G401.6 (cell line): Measurements from ENCODE around the gene MARCHF3.
"Not testable (repeated sequence)": the region's sequence is repeated elsewhere in the genome, so short reads cannot be mapped to it uniquely, and the experiment has no call there.

Experiments
- FAIRE-seq: peaks from 2 replicates; lab custom pipeline; 2012; peaks lifted over from hg19 to GRCh38; lab: Jason Lieb, UNC

MARCHF3 gene

DNA sequence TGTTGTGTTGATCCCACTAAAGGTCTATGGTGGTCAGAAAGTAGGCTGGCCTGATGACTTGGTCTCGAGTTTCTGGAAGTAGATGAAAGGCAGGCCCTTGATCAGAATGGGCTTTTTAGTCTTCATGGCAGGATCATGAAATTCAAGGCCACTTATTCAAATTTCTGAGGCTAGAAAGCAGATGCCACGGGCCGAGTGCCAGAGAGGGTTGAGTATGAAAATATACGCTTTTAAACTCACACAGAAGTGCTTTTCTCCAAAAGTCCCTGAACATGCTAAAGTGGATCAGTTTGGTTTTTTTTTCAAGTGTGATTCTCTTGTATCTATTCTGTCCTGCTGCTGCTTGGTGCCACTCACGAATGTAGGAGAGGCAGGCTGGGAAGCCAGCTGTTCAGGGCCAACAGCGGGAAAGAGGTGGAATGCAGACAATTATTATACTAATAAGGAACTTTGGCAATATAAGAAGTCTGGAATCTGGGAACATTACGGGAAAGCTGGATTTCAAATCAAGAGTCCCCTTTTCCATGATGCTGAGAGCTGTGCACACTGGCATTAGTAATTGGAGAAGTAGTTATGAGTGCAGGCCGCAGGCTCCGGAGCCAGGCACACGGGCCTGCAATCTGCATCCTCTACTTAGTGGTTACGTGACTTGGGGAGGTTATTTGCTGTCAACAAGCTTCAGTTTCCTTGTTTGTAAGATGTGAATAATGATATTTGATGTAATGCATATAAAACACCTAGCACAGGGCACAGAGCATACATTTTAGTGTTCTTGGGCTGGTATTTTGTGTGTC, 157.6 kb downstream of the MARCHF3 start:
- FAIRE-seq = no peak

GRCh38 chr5:126871441-126871840, 158.9 kb downstream of the MARCHF3 start:
- no peak for FAIRE-seq

DNA sequence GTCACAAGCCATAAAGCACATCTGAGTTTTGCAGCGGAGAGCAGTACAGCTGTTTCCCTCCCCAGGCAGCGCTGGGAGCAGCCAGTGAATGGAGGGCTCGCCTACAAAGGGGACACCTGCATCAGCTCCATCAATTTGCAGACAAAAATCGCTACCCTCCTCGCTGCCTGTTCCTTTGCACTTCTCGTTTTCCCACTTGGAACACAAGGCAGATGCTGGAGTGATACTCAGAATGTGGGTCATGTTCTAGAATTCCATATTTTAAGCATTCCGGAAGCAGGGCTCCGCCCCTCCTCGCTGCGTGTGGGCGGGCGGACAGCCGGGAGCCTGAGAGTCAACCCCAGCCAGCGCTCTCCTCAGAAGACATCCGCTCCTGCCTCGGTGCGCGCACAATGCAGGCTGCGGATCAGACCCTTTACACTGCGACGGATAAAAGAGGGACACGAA, 161.3 kb downstream of the MARCHF3 start:
- FAIRE-seq = no peak

GRCh38 chr5:126868338-126869004, 161.9 kb downstream of the MARCHF3 start:
- FAIRE-seq = no peak

DNA sequence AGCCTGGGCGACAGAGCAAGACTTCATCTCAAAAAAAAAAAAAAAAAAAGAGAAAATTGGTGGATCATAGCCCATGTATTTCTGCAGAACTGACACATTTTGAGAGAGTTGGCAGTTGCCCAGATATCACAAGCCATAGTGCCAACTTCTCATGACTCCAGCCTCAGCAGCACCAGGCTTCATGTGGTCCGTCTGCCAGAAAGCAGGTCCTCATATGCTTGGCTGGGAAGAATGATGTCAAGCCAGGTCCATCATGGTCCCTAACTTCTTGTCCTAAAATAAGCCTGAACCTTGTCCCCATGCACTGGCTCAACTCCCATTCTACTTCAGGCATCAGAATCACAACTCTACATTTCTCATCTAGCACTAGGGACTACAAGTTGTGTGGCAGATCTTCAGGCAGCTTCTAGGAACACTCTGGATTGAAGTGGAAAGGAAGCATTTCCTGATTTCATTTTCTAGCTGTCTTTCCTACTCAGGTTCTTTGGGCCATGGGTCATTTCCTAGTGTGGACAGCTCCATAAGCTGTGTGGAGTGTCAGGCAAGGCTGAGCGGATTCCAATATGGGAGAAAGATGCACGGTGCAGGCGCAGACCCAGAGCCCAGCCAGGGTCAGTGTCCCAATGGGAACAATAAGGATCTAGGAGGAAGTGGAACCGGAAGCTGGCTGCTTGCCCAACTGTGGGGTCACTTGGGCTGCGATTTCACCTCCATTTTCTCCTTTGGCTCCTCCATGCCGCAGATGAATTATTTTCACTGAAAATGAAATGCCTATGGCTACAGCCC, 163.3 kb downstream of the MARCHF3 start:
- FAIRE-seq = no peak

DNA sequence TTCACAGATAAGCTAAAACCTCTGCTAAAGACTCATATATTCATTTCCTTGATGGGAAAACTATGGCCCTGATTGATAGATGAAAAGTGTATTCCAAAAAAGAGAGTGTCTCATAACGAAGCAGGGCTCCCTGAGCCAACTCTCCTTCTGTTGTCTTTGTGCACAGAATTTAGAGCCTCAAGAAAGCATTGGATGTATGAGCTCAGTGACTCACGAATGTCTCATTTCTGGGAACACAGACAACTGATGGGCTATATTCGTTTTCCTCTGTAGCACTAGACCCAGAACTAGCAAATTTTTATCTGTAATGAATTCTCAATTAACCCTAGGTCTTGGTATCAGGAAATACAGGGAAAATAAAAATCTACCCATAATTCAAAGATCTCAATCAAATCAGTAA, 165.1 kb downstream of the MARCHF3 start:
- no peak for FAIRE-seq

GRCh38 chr5:126864042-126864688, 166.2 kb downstream of the MARCHF3 start:
- FAIRE-seq = no peak

DNA sequence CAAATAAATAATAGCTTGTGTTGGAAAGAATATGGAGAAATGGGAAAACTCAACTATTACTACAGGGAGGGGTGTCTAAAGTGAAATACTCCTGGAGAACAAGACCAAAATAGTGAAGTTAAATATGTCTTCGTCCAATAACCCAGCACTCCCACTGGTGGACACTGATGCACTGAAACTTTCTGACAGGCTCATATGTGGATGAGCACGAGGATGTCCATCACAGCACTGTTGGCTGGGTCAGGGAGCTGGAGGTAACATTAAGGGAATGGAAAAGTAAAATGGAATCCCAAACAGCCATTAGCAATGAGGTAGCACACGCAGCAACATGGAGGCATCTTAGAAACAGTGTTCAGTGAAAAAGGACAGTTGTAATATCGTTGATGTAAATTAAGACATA, 167.0 kb downstream of the MARCHF3 start:
- no peak for FAIRE-seq

GRCh38 chr5:126858441-126858840, 171.9 kb downstream of the MARCHF3 start:
- FAIRE-seq = no peak

DNA sequence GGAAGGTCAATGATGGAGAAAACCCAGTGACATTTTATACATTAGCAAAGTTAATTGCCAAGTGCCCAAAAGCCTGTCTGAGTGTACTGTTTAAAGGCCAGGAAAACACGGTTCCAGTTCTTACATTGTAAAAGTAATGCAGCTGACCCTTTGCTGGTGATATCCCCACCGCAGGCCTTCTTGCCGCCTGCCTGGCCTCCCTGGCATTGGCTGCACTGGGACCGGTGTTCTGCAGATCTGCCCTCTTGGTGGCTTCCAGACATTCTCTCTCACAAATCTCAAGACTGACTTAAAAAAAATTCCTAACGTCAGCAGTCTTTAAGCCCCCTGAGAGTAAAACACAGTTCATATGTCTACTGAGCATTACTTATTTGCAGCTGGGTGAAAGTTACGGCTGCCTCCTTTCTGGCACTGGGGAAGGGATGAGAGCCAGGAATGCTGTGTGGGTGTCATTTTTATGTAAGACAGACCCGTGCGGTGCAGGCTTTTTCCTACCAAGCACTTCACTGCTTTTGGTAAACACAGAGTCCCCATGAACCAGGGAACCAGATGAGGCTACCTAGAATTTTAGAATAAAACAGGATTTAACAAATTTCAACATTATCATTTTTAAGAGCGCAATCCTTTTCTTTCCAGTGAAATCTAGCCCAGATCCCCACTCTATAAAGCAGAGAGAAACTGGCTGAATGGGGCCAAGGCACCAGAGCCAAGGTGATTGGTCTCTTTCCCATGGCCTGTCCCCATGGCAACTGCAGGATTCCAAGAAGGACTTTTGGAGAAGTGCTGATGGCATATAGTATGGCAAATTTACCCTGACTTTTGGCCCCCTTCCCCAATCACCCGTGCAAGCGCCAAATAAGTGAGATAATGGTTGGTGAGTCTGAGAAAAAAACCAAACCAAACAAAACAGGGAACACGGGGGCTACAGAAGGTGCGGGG, 172.6 kb downstream of the MARCHF3 start:
- no peak for FAIRE-seq

GRCh38 chr5:126855266-126855665, 175.1 kb downstream of the MARCHF3 start:
- no peak for FAIRE-seq

DNA sequence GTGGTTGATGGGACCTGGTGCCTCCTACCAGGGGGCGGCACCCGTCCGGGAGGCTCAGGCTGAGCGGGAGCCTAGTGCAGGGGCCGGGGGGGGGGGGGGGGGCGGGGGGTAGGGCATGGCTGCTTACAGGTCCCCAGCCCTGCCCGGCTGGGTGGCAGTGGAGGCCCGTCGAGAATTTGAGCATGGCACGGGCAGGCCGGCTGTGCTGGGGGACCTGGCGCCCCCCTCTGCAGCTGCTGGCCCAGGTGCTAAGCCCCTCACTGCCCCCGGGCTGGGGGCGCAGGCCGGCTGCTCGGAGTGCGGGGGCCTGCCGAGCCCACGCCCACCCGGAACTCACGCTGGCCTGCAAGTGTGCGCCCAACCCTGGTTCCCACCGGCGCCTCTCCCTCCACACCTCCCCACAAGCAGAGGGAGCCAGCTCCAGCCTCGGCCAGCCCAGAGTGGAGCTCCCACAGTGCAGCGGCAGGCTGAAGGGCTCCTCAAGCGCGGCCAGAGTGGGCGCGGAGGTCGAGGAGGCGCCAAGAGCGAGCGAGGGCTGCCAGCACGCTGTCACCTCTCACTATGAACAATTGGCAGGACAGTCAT, 175.7 kb downstream of the MARCHF3 start:
- FAIRE-seq = no peak

- FAIRE-seq = not testable (repeated sequence)
Measured at GRCh38 chr5:126853541-126854307, 176.6 kb downstream of the MARCHF3 start.

DNA sequence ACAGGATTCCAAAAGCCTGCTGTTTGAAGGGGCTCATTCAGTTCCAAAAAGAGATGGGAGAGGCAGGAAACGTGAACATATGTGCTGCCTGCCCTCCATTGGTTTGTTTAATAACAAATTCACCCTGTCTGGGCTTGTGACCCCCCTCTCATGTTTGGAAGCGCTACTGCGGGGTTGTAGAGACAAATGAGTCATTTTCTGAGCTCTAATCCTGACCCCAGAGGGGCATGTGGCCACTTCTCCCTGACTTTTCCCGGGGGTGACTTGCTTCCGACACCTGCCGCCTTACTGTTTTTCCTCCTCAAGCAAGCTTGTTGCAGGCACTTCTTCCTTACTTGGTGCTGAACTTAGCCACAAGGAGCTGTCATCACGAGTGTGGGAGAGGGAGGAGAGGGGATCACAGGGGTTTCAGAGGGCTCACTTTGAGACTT, 177.5 kb downstream of the MARCHF3 start:
- FAIRE-seq = no peak

DNA sequence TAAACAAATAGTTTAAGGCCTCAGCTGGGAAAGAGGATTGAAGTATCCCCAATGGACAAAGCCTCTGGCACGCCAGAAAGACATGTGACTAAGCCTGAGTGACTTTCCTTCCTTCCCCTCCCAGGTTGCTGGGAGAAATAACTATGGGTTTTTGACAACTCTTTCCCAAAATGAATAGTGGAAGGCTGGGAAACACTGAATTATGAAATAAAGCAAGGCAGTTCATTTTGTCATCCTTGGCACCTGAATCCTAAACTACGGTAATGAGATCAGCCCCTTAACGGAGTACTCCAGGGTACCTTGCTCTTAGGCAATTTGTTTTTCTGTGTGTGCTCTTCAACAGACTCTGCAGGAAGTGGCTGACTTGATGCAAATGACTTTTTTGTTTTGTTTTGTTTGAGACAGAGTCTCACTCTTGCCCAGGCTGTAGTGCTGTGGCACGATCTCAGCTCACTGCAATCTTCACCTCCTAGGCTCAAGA, 178.2 kb downstream of the MARCHF3 start:
- FAIRE-seq = no peak

- no peak for FAIRE-seq
Measured at GRCh38 chr5:126851501-126852011, 178.8 kb downstream of the MARCHF3 start.

GRCh38 chr5:126849101-126849678, 181.2 kb downstream of the MARCHF3 start:
- no peak for FAIRE-seq

DNA sequence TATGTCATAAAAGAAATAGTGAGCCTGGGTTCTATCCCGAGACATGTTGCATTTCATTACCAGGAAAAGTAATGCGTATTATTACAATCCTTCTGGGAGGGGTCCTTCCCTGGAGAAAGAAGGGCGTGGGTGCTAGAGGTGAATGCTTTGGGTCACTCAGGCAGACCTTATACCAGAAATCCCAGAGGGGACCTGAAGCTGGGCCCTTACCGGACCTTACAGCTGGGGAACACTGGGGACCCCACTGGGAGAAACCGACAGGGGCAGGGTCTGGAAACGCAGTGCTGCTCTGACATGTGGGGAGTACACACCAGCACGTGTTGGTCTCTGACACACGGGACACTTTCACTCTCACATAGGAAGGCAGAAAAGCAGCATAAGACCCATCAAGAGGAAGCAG, 182.1 kb downstream of the MARCHF3 start:
- FAIRE-seq = no peak

GRCh38 chr5:126847826-126848251, 182.5 kb downstream of the MARCHF3 start:
- FAIRE-seq = no peak
